Measurements from ENCODE around the gene SERPINH1. TPM values are rescaled to one million over a fixed set of nuclear protein-coding genes. Genes with fewer than 3 reads are reported as not detected.
A peak's percentile ranks its signal among the peaks of the same experiment; 100 is the strongest.

Gene SERPINH1
- total RNA-seq, 1 experiment from 2014 or later: 89.8 TPM

DNA sequence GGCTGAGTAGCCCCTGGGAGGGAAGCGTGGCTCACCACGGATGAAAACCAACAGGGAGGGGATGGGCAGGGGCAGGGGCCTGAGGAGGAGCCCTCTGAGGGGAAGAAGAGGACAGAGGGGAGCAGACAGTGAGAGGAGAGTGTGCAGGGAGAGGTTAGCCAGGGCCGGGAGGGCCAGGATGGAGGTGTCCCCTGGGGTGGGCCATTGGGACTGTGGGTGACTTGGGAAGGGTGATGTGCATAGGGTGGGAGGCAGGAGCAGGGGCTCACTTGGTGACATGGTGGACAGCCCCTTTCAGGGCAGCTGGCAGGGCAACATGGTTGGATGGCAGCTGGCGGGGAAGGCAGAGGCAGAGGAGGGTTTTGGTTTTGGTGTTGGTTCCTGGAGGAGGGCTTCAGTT is 30.7 kb upstream of the SERPINH1 start:
- Histone ChIP-seq H3K4me3 (ENCODE audit: low read depth in 2 of 2, low read length in 2 of 2) (no peak overlapping the region), H3K27ac (ENCODE audit: low read length) (no peak overlapping the region), H3K4me1 (ENCODE audit: control insufficient read depth, insufficient read depth, low read length) (peaks cover 13% of the 10 kb centered on the region), H3K27me3 (ENCODE audit: control insufficient read depth, insufficient read depth, low read length) (no peaks in the 10 kb centered on the region), H3K36me3 (ENCODE audit: control insufficient read depth, insufficient read depth, low read length) (no peaks in the 10 kb centered on the region), H3K9me3 (ENCODE audit: control insufficient read depth, insufficient read depth, low read depth, low read length) (no peaks in the 10 kb centered on the region)
- ATAC-seq: no peak
- BruUV-seq (replicated peaks): no TSS peak
- TF ChIP-seq SIN3A (IDR thresholded peaks at IDR 0.05; ENCODE audit: borderline replicate concordance, insufficient read depth, low read depth, low read length) (no peak), POLR2AphosphoS5 (IDR thresholded peaks at IDR 0.05; ENCODE audit: low read depth, low read length) (no peak), TCF7L2 (IDR thresholded peaks at IDR 0.05; ENCODE audit: low read depth, low read length) (no peak)
- TF ChIP-seq, protein P1, sequence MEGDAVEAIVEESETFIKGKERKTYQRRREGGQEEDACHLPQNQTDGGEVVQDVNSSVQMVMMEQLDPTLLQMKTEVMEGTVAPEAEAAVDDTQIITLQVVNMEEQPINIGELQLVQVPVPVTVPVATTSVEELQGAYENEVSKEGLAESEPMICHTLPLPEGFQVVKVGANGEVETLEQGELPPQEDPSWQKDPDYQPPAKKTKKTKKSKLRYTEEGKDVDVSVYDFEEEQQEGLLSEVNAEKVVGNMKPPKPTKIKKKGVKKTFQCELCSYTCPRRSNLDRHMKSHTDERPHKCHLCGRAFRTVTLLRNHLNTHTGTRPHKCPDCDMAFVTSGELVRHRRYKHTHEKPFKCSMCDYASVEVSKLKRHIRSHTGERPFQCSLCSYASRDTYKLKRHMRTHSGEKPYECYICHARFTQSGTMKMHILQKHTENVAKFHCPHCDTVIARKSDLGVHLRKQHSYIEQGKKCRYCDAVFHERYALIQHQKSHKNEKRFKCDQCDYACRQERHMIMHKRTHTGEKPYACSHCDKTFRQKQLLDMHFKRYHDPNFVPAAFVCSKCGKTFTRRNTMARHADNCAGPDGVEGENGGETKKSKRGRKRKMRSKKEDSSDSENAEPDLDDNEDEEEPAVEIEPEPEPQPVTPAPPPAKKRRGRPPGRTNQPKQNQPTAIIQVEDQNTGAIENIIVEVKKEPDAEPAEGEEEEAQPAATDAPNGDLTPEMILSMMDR (IDR thresholded peaks at IDR 0.05): no peak
- TF ChIP-seq, protein P2, sequence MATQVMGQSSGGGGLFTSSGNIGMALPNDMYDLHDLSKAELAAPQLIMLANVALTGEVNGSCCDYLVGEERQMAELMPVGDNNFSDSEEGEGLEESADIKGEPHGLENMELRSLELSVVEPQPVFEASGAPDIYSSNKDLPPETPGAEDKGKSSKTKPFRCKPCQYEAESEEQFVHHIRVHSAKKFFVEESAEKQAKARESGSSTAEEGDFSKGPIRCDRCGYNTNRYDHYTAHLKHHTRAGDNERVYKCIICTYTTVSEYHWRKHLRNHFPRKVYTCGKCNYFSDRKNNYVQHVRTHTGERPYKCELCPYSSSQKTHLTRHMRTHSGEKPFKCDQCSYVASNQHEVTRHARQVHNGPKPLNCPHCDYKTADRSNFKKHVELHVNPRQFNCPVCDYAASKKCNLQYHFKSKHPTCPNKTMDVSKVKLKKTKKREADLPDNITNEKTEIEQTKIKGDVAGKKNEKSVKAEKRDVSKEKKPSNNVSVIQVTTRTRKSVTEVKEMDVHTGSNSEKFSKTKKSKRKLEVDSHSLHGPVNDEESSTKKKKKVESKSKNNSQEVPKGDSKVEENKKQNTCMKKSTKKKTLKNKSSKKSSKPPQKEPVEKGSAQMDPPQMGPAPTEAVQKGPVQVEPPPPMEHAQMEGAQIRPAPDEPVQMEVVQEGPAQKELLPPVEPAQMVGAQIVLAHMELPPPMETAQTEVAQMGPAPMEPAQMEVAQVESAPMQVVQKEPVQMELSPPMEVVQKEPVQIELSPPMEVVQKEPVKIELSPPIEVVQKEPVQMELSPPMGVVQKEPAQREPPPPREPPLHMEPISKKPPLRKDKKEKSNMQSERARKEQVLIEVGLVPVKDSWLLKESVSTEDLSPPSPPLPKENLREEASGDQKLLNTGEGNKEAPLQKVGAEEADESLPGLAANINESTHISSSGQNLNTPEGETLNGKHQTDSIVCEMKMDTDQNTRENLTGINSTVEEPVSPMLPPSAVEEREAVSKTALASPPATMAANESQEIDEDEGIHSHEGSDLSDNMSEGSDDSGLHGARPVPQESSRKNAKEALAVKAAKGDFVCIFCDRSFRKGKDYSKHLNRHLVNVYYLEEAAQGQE (IDR thresholded peaks at IDR 0.05; ENCODE audit: insufficient read depth in 1 of 2, low read depth in 2 of 2, low read length in 1 of 2): no peak
- in situ Hi-C loops (cut with HindIII; ENCODE audit: low pct_unique_long_range_greater_than_20kb, low sequenced_read_pairs): no loop called here
- POLR2A ChIA-PET: interaction anchor here (0.6 kb wide), 1 partner anchor 124 kb away, joined by 3 read pairs; no protein-coding TSS in a partner anchor
- CTCF ChIA-PET: interaction anchor here (0.5 to 2.6 kb wide), 3 partner anchors 86 to 162 kb away, joined by 7 to 17 read pairs (median 14); no protein-coding TSS in a partner anchor
- DNase-seq (ENCODE audit: low read depth, low spot score): no peak
- intact Hi-C loops (cut with micrococcal nuclease; ENCODE audit: unreplicated experiment): no loop called here

DNA sequence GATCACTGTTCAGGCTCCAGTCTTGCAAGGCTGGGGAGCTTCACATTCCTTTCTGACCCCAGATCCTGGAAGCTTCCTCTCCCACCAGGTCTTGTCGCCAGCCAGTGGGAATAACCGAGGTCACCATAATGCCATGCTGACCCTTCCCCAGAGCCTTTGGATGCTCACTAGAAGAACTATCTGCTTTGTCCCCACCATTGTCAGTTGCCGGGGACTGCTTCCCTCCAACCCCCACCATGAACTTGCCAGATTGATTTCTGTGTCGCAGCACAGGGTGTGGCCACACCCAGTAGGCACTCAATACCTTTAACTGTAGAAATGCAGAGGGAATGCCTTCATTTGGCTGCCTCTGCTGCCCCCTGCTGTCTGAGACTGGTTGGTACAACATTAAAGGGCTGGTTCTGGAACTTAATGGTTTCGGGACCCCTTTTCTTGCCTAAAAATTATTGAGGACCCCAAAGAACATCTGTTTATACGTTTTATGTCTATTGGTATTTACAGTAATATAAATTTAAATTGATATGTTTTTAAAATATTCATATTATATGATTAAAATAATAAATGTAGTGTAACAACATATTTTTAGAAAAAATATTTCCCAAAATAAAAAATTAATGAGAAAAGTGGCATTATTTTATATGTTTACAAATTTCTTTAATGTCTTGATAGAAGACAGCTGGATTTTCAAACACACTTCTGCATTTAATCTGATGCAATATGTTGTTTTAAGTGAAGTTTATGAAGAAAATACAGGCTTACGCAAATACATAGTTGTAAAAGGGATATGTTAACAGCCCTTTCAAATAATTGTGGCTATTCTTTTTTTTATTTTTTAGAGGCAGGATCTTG is 29.6 kb upstream of the SERPINH1 start:
- ATAC-seq: peak; percentile 75
- no peaks in the 10 kb centered on the region for H3K36me3 ChIP-seq (ENCODE audit: control insufficient read depth, insufficient read depth, low read length)
- intact Hi-C loops (cut with micrococcal nuclease; ENCODE audit: unreplicated experiment): loop anchor here (1.0 kb wide), 2 partner anchors 87 to 144 kb away; no protein-coding TSS in a partner anchor
- H3K4me1 ChIP-seq (ENCODE audit: control insufficient read depth, insufficient read depth, low read length): peaks cover 20% of the 10 kb centered on the region
- H3K9me3 ChIP-seq (ENCODE audit: control insufficient read depth, insufficient read depth, low read depth, low read length): no peaks in the 10 kb centered on the region
- CTCF ChIA-PET: interaction anchor here (0.6 to 2.6 kb wide), 6 partner anchors 21 to 144 kb away, joined by 3 to 17 read pairs (median 7); no protein-coding TSS in a partner anchor
- no peak overlapping the region; a peak in 1 of 4 replicates for H3K4me3 ChIP-seq (ENCODE audit: low read depth in 2 of 2, low read length in 2 of 2)
- TF ChIP-seq, protein P1 (IDR thresholded peaks at IDR 0.05): peak; percentile 94
- TF ChIP-seq TCF7L2 (IDR thresholded peaks at IDR 0.05; ENCODE audit: low read depth, low read length): no peak
- TF ChIP-seq POLR2AphosphoS5 (IDR thresholded peaks at IDR 0.05; ENCODE audit: low read depth, low read length): no peak
- DNase-seq (ENCODE audit: low read depth, low spot score): peak; percentile 58
- BruUV-seq (replicated peaks): no TSS peak
- in situ Hi-C loops (cut with HindIII; ENCODE audit: low pct_unique_long_range_greater_than_20kb, low sequenced_read_pairs): no loop called here
- POLR2A ChIA-PET: no interaction called here
- no peaks in the 10 kb centered on the region for H3K27me3 ChIP-seq (ENCODE audit: control insufficient read depth, insufficient read depth, low read length)
- H3K27ac ChIP-seq (ENCODE audit: low read length): 0 out of 2 replicates have a peak overlapping the region, but pooled peaks have one; percentile 2
